Stomach (tissue), 9 donors: ENCODE measurements around the gene RNASE4. TPM values are rescaled to one million over a fixed set of nuclear protein-coding genes. Genes with fewer than 3 reads are reported as not detected.

ENCODE experiments used
- DNase-seq, 2 donors: peaks; one replicate each; pipeline versions ENCODE4 v3.0.0 to v3.0.0-alpha.2; 2013 to 2019
- H3K27ac ChIP-seq, 5 donors: fragments of 200-600 bp in 4 of 5; sonication (generic) in 4 of 5; one replicate each; pipeline ENCODE4 v1.5.1; 2013 to 2019; ENCODE audit warnings: mild to moderate bottlenecking in 1 of 5, moderate library complexity in 1 of 5
- H3K27me3 ChIP-seq, 3 donors: fragments of 200-600 bp; sonication (generic); one replicate each; pipeline ENCODE4 v1.5.1; 2017 to 2019; ENCODE audit warnings: mixed run types in 1 of 3
- H3K36me3 ChIP-seq, 4 donors: fragments of 200-600 bp; sonication (generic); 1 replicate in 3 of 4; 2 replicates in 1 of 4; pipeline ENCODE4 v1.5.1; 2016 to 2019
- H3K4me1 ChIP-seq, 4 donors: fragments of 200-600 bp; sonication (generic); one replicate each; pipeline ENCODE4 v1.5.1; 2016 to 2019
- H3K4me3 ChIP-seq, 4 donors: fragments of 200-600 bp; sonication (generic) in 3 of 4; one replicate each; pipeline ENCODE4 v1.5.1; 2016 to 2019; ENCODE audit warnings: mild to moderate bottlenecking in 1 of 4
- H3K9me3 ChIP-seq, 4 donors: fragments of 200-600 bp; sonication (generic); one replicate each; pipeline ENCODE4 v1.5.1; 2016 to 2019
- EP300 ChIP-seq: sonication (generic); formaldehyde crosslinking; IDR thresholded peaks from one replicate; pipeline ENCODE4 v1.6.1; 2017; ENCODE audit warnings: antibody characterized with exemption
- POLR2A ChIP-seq, 4 donors: fragments of 450-650 bp; IDR thresholded peaks; one replicate each; pipeline ENCODE4 v1.6.1; 2016; ENCODE audit warnings: antibody characterized with exemption in 4 of 4, control low read depth in 2 of 4, mild to moderate bottlenecking in 1 of 4, moderate library complexity in 1 of 4
- POLR2AphosphoS5 ChIP-seq, 3 donors: sonication (generic); formaldehyde crosslinking; IDR thresholded peaks; one replicate each; pipeline ENCODE4 v1.6.1; 2016; ENCODE audit warnings: antibody characterized with exemption in 3 of 3
- WGBS, 5 donors: extraction: QIAGEN DNeasy Blood & Tissue Kit in 3 of 5; methylation state at CpG; one replicate each; pipeline versions ENCODE4 v1.1.5 to v1.1.7; 2013 to 2018; 5-methylcytosine and 5-hydroxymethylcytosine counted together
- intact Hi-C: fragments of 100-400 bp; cut with DNase I; formaldehyde crosslinking; loops from one replicate; pipeline ENCODE4 v1.15.1; 2023; ENCODE audit warnings: low total_unique reads
- polyA plus RNA-seq, 3 donors: library from polyadenylated mRNA; stranded (reverse); fragments of 200-250 nt; gene quantifications; one replicate each; pipeline ENCODE4 v1.2.3, GENCODE V29; 2013
- small RNA-seq, 4 donors: library from RNA; depleted of rRNA; stranded (forward); fragments of <200 nt; gene quantifications; one replicate each; pipeline ENCODE3, GENCODE V24; 2016
- total RNA-seq, 5 donors: library from RNA; depleted of rRNA; stranded (reverse); fragments of >200 nt; gene quantifications; one replicate each; pipeline versions ENCODE4 v1.1.0 to v1.2.3, GENCODE V29; 2014 to 2016
- TF ChIP-seq, protein P1 (sequence below), 7 experiments: fragments of 450-650 bp in 4 of 7; fragments of 200-600 bp in 3 of 7; sonication (generic) in 3 of 7; IDR thresholded peaks; one replicate each; pipeline ENCODE4 v1.5.1; 2016 to 2019; ENCODE audit warnings: antibody characterized with exemption in 7 of 7, control low read depth in 2 of 7, mild to moderate bottlenecking in 1 of 7
- donor health status: healthy with polysubstance abuse.
- donor health status: Bipolar disorder and iron deficiency.
- donor health status: healthy.

RNASE4 gene
- total and polyA plus RNA-seq, 8 donors, result 13.4 to 158 (median 58.0) TPM; not detected in 1

DNA sequence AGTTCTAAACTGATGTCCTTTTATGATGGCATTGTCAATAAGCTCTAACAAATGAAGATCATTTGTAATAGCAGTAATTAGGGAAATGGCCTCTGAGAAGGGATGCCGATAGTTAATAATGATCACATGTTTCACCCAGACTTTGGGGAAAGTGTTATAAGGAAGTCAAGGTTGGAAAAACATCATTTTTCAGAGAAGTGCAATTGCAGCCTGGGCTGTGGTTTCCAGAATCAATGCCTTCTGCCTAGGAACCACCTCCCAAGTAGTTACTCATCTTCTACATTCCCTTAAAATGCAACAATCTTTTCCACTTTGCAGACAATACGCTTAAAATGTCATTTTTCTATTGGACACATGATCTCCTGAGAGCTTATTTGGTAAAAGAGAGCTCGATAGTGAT is 62.2 kb downstream of the RNASE4 start:
- no peaks in the 10 kb centered on the region for H3K36me3 ChIP-seq
- H3K9me3 ChIP-seq, result peaks cover 0 to 5% (median 3%) of the 10 kb centered on the region in 4 donors
- H3K27me3 ChIP-seq, result no peaks in the 10 kb centered on the region
- TF ChIP-seq POLR2AphosphoS5 (IDR thresholded peaks at IDR 0.05), result no peak
- TF ChIP-seq, protein P1, sequence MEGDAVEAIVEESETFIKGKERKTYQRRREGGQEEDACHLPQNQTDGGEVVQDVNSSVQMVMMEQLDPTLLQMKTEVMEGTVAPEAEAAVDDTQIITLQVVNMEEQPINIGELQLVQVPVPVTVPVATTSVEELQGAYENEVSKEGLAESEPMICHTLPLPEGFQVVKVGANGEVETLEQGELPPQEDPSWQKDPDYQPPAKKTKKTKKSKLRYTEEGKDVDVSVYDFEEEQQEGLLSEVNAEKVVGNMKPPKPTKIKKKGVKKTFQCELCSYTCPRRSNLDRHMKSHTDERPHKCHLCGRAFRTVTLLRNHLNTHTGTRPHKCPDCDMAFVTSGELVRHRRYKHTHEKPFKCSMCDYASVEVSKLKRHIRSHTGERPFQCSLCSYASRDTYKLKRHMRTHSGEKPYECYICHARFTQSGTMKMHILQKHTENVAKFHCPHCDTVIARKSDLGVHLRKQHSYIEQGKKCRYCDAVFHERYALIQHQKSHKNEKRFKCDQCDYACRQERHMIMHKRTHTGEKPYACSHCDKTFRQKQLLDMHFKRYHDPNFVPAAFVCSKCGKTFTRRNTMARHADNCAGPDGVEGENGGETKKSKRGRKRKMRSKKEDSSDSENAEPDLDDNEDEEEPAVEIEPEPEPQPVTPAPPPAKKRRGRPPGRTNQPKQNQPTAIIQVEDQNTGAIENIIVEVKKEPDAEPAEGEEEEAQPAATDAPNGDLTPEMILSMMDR (IDR thresholded peaks at IDR 0.05), result no peak
- TF ChIP-seq EP300, result no peak
- WGBS, 5 donors, result 91 to 93% (median 91%) methylated on average over 3 of the region's 3 CpGs
- H3K4me1 ChIP-seq, result peaks cover 0 to 11% (median 4%) of the 10 kb centered on the region in 4 donors
- no peak overlapping the region for H3K4me3 ChIP-seq
- intact Hi-C loops, result no loop called here
- no peak for DNase-seq
- H3K27ac ChIP-seq, result no peak overlapping the region

DNA sequence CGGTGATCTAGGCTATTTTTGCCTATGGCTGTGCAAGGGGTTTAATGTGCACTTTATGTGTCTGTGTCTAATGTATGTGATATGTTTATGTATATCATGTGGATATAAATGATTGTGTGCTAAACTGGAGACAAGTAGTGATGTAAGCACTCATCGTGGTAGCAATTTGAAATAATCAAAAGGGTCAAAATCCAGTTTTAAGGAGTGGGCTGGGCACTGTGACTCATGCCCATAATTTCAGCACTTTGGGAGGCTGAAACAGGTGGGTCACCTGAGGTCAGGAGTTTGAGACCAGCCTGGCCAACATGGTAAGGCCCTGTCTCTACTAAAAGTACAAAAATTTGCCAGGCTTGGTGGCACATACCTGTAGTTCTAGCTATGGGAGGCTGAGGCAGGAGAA is 64.1 kb downstream of the RNASE4 start:
- Histone ChIP-seq H3K9me3 (peaks cover 0 to 23% (median 19%) of the 10 kb centered on the region in 4 donors), H3K27ac (no peak overlapping the region), H3K27me3 (no peaks in the 10 kb centered on the region), H3K36me3 (no peaks in the 10 kb centered on the region), H3K4me3 (no peak overlapping the region), H3K4me1 (peaks cover 0 to 7% (median 0%) of the 10 kb centered on the region in 4 donors)
- DNase-seq, result no peak
- TF ChIP-seq EP300, result no peak
- TF ChIP-seq, protein P1 (IDR thresholded peaks at IDR 0.05), result no peak
- no peak for TF ChIP-seq POLR2AphosphoS5 (IDR thresholded peaks at IDR 0.05)
- no peak for TF ChIP-seq POLR2A (IDR thresholded peaks at IDR 0.05)
- intact Hi-C loops, result no loop called here
- 85 to 100% (median 96%) methylated on average over 2 of the region's 2 CpGs for WGBS, 5 donors

DNA sequence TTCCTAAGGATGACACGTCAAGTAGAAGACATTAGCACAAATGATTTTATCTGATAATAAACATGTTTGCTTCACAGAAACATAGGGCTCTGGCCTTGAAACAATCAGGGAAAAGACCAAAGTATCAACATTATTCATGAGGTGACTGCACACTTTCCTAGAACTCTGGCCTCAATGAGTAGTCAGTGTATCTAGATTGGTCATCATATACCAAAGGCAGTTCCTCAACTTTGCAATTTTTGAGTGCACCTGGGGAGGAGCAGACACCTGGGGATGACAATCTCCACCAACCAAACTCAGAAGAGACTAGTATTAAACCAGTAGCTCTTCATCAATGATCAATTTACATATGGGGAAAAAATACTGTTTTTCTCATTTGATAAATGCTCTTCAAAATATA is 65.8 kb downstream of the RNASE4 start:
- Histone ChIP-seq H3K27me3 (no peaks in the 10 kb centered on the region), H3K4me1 (peaks cover 0 to 7% (median 0%) of the 10 kb centered on the region in 4 donors), H3K36me3 (no peaks in the 10 kb centered on the region), H3K9me3 (peaks cover 0 to 24% (median 19%) of the 10 kb centered on the region in 4 donors), H3K4me3 (no peak overlapping the region), H3K27ac (no peak overlapping the region)
- TF ChIP-seq EP300, result no peak
- no peak for TF ChIP-seq POLR2AphosphoS5 (IDR thresholded peaks at IDR 0.05)
- no peak for TF ChIP-seq POLR2A (IDR thresholded peaks at IDR 0.05)
- TF ChIP-seq, protein P1 (IDR thresholded peaks at IDR 0.05), result no peak
- WGBS, 5 donors, result 76 to 86% (median 84%) methylated on average over 1 of the region's 1 CpG
- intact Hi-C loops, result no loop called here
- DNase-seq, result no peak

Small RNA genes within 50 kb of the gene (small RNA-seq; reads per million reads assigned to genes)
- gene RF00019, result 0 reads per million in 4 donors

Other genes starting within 250 kb of the RNASE4 start
- gene KLHL33, start 248.4 kb upstream of the RNASE4 start, total RNA-seq, result 1 to 10 TPM in 1 of 5 donors, under 1 TPM in 2, not detected in 2; under 0.01 to 4.3 (median 0.37) TPM
- gene KLHL33, start 248.4 kb upstream of the RNASE4 start, polyA plus RNA-seq, result under 1 TPM in 2 of 3 donors, not detected in 1; 0.05 to 0.06 TPM
- gene OSGEP, start 229.7 kb upstream of the RNASE4 start, total RNA-seq, result 10 to 100 TPM; 29.9 to 71.8 (median 59.7) TPM
- 10 to 100 TPM; 24.7 to 58.5 (median 43.4) TPM for gene OSGEP, start 229.7 kb upstream of the RNASE4 start, polyA plus RNA-seq
- 100 to 1,000 TPM in 4 of 5 donors, 10 to 100 TPM in 1; 70.1 to 219 (median 149) TPM for gene APEX1, start 229.3 kb upstream of the RNASE4 start, total RNA-seq
- gene APEX1, start 229.3 kb upstream of the RNASE4 start, polyA plus RNA-seq, result 100 to 1,000 TPM; 104 to 148 (median 118) TPM
- gene PIP4P1, start 223.1 kb upstream of the RNASE4 start, total RNA-seq, result 10 to 100 TPM in 3 of 5 donors, 1 to 10 TPM in 2; 2.0 to 25.6 (median 20.4) TPM
- 10 to 100 TPM; 22.6 to 30.5 (median 28.4) TPM for gene PIP4P1, start 223.1 kb upstream of the RNASE4 start, polyA plus RNA-seq
- gene PNP, start 215.2 kb upstream of the RNASE4 start, total RNA-seq, result 10 to 100 TPM; 11.3 to 47.7 (median 46.0) TPM
- 100 to 1,000 TPM in 1 of 3 donors, 10 to 100 TPM in 2; 36.5 to 125 (median 72.1) TPM for gene PNP, start 215.2 kb upstream of the RNASE4 start, polyA plus RNA-seq
- not detected for gene RNASE10, start 179.0 kb upstream of the RNASE4 start, total RNA-seq
- gene RNASE10, start 179.0 kb upstream of the RNASE4 start, polyA plus RNA-seq, result not detected
- not detected for gene RNASE9, start 123.5 kb upstream of the RNASE4 start, total RNA-seq
- gene RNASE9, start 123.5 kb upstream of the RNASE4 start, polyA plus RNA-seq, result not detected
- gene RNASE11, start 96.6 kb upstream of the RNASE4 start, total RNA-seq, result not detected
- gene RNASE11, start 96.6 kb upstream of the RNASE4 start, polyA plus RNA-seq, result not detected
- gene RNASE12, start 93.2 kb upstream of the RNASE4 start, total RNA-seq, result not detected
- not detected for gene RNASE12, start 93.2 kb upstream of the RNASE4 start, polyA plus RNA-seq
- not detected for gene OR6S1, start 42.9 kb upstream of the RNASE4 start, total RNA-seq
- not detected for gene OR6S1, start 42.9 kb upstream of the RNASE4 start, polyA plus RNA-seq
- 10 to 100 TPM in 3 of 5 donors, 1 to 10 TPM in 1, under 1 TPM in 1; 0.58 to 46.1 (median 37.4) TPM for gene ANG, start 4.2 kb downstream of the RNASE4 start, total RNA-seq
- gene ANG, start 4.2 kb downstream of the RNASE4 start, polyA plus RNA-seq, result 10 to 100 TPM; 15.9 to 34.7 (median 28.0) TPM
- not detected for gene EDDM3A, start 61.3 kb downstream of the RNASE4 start, total RNA-seq
- under 1 TPM in 1 of 3 donors, not detected in 2; 0.38 TPM for gene EDDM3A, start 61.3 kb downstream of the RNASE4 start, polyA plus RNA-seq
- not detected for gene EDDM3B, start 83.8 kb downstream of the RNASE4 start, total RNA-seq
- gene EDDM3B, start 83.8 kb downstream of the RNASE4 start, polyA plus RNA-seq, result not detected
- gene RNASE6, start 96.7 kb downstream of the RNASE4 start, total RNA-seq, result 10 to 100 TPM in 1 of 5 donors, 1 to 10 TPM in 2, not detected in 2; 2.9 to 13.3 (median 8.4) TPM
- 1 to 10 TPM; 4.7 to 8.2 (median 5.0) TPM for gene RNASE6, start 96.7 kb downstream of the RNASE4 start, polyA plus RNA-seq
- 100 to 1,000 TPM in 4 of 5 donors, 10 to 100 TPM in 1; 51.6 to 604 (median 237) TPM for gene RNASE1, start 118.3 kb downstream of the RNASE4 start, total RNA-seq
- 100 to 1,000 TPM; 129 to 404 (median 237) TPM for gene RNASE1, start 118.3 kb downstream of the RNASE4 start, polyA plus RNA-seq
- gene RNASE3, start 206.8 kb downstream of the RNASE4 start, total RNA-seq, result 1 to 10 TPM in 2 of 5 donors, not detected in 3; 1.3 to 1.4 TPM
- not detected for gene RNASE3, start 206.8 kb downstream of the RNASE4 start, polyA plus RNA-seq